ENCODE data around the gene C11orf65.

C11orf65 gene

DNA sequence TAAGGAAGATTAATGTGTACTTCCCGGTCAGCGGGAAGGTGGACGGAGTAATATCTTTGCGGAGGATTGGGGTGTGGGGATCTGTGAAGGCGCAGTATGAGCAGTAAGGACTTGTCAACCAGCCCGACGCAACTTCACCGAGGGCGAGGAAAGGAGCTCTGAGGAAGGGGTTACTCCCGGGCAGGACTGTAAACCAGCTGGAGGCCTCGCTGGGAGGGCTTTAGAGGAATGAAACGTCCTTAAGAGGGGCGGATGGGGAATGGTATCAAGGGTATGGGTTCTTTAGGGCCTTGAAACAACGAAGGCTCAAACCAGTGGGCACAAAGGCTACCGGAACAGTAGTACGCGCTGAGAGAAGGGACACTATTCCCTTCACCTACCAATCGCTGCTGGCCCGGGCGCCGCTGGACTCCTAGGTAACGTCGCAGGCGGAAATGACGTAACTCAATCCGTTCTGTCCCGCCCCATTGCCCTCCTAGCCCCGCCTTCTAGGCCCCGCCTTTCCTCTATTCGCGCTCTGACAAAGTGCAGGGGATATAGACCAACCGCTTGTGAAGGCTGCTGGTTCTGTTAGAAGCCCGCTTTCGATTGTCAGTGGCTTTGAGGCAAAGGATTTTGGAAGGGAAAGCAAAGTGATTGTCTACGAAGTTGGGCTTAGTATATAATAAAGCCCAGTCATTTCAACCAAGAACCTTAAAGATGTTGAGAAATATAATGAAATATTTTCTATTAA is at the start of gene C11orf65:
TSS of gene C11orf65 (minus strand) at position 439 of the 733 bp plus-strand sequence. CDS start 5,970 bp downstream, outside the sequence.
- DNase-seq (ENCODE audit: low read depth in 2 of 2) = peak; percentile 97 to 98
- peak within 1 kb of the TSS; percentile 65 to 71 for H3K4me3 ChIP-seq (replicated peaks in 1 of 2; ENCODE audit: low read depth in 2 of 2, low read length in 2 of 2)
- TF ChIP-seq, protein P1, sequence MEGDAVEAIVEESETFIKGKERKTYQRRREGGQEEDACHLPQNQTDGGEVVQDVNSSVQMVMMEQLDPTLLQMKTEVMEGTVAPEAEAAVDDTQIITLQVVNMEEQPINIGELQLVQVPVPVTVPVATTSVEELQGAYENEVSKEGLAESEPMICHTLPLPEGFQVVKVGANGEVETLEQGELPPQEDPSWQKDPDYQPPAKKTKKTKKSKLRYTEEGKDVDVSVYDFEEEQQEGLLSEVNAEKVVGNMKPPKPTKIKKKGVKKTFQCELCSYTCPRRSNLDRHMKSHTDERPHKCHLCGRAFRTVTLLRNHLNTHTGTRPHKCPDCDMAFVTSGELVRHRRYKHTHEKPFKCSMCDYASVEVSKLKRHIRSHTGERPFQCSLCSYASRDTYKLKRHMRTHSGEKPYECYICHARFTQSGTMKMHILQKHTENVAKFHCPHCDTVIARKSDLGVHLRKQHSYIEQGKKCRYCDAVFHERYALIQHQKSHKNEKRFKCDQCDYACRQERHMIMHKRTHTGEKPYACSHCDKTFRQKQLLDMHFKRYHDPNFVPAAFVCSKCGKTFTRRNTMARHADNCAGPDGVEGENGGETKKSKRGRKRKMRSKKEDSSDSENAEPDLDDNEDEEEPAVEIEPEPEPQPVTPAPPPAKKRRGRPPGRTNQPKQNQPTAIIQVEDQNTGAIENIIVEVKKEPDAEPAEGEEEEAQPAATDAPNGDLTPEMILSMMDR (IDR thresholded peaks at IDR 0.05; ENCODE audit: low read depth, low read length) = no peak

DNA sequence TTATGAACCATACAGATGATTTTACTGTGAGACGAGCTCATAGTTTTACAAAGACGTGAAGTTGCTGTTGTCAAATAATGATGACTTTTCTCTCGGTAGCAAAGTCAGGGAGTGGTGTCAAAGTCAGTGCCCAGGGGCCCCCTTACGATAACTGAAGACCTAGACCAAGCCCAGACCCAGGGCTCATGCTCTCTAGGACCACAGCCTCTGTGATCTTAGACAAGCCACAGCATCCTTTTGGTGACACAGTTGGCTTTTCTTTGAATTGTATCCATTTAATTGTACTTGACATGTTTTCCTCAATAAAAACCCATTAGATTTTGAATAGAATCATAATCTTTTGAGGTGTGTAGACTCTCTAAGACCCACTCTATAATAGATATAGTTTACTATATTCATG is 48.8 kb upstream of the C11orf65 start:
- no peak for DNase-seq (ENCODE audit: low read depth in 2 of 2)
- H3K4me3 ChIP-seq (replicated peaks in 1 of 2; ENCODE audit: low read depth in 2 of 2, low read length in 2 of 2) = no peak overlapping the region
- TF ChIP-seq, protein P1 (IDR thresholded peaks at IDR 0.05; ENCODE audit: low read depth, low read length) = no peak

DNA sequence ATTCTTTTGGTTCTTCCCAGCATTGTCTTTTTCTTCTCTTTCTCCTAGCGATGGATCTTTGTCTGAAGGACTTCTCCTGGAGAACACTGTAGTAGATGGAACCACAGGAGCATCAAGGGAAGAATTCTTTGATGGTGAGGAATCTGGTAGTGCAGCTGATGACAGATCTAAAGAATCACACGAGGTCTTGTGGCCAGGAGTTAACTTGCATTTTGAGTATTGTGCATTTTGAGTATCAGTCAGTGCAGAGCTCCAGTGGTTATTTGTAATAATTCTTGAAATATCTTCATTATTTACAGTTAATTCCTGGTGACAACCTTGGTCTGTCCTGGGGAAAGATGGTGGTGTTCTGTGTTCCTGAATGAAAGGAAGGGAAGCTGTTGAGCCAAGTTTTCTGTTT is 45.4 kb upstream of the C11orf65 start:
- no peak for DNase-seq (ENCODE audit: low read depth in 2 of 2)
- TF ChIP-seq, protein P1 (IDR thresholded peaks at IDR 0.05; ENCODE audit: low read depth, low read length) = no peak
- H3K4me3 ChIP-seq (replicated peaks in 1 of 2; ENCODE audit: low read depth in 2 of 2, low read length in 2 of 2) = no peak overlapping the region

- peak; percentile 2 to 69 for DNase-seq (ENCODE audit: low read depth in 2 of 2)
- H3K4me3 ChIP-seq (replicated peaks in 1 of 2; ENCODE audit: low read depth in 2 of 2, low read length in 2 of 2) = no peak overlapping the region
- TF ChIP-seq, protein P1 (IDR thresholded peaks at IDR 0.05; ENCODE audit: low read depth, low read length) = no peak
These were observed 44.6 kb upstream of the C11orf65 start for GRCh38 chr11:108511851-108512474.

DNA sequence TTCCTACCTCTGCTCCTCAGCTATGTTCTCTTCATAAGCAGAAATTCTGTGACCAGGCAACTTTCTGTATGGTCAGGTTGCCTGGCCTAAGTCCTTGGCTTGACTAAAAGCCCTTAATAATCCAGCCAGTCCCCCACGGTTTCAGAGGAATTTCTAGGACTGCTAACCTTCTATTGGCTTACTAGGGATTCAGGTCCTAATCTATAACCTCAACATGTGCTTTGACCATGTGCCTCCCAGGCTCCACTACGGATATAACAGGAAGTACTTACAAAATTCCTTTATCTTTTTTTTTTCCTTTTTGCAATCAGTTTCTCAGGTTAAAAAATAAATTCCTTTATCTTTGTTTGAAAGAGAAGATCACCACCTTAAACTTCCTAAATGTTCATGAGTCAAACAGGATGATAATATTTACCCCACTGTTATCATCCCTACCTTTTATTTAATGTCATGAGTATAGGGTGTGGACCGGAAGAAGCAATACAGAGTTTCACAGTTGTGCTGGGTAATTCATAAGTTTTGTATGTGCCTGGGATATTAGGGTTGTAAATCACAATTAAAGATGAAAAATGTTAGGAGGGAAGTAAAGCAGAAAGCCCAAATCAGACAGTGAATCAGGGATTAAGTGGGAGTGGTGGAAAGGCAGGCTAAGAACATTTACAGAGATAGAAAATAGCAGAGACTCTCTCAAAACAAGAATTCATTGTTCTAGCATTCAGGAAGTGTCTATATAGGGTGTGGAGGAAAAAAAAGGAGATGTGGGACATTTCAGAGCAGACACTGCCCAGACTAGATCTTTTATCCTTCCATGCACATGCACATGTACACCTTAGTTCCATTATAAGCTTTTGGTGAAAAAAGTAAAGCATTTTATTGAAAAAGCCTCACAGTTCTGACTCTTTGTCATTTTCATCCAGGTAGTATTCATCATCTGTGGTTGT is 41.6 kb upstream of the C11orf65 start:
- no peak for DNase-seq (ENCODE audit: low read depth in 2 of 2)
- no peak overlapping the region for H3K4me3 ChIP-seq (replicated peaks in 1 of 2; ENCODE audit: low read depth in 2 of 2, low read length in 2 of 2)
- TF ChIP-seq, protein P1 (IDR thresholded peaks at IDR 0.05; ENCODE audit: low read depth, low read length) = no peak

- DNase-seq (ENCODE audit: low read depth in 2 of 2) = no peak
- no peak overlapping the region for H3K4me3 ChIP-seq (replicated peaks in 1 of 2; ENCODE audit: low read depth in 2 of 2, low read length in 2 of 2)
- TF ChIP-seq, protein P1 (IDR thresholded peaks at IDR 0.05; ENCODE audit: low read depth, low read length) = no peak
These were observed 34.1 kb upstream of the C11orf65 start for GRCh38 chr11:108501396-108501795.

Data from cardiac fibroblast (primary cell).